ENCODE data around the gene GREM2.

The GREM2 gene

GRCh38 chr1:240539769-240540414, 72.1 kb downstream of the GREM2 start:
- DNase-seq: no peak
- no peak overlapping the region for H3K4me3 Mint-ChIP-seq
- peaks cover 6% of the 10 kb centered on the region for H3K27me3 Mint-ChIP-seq (ENCODE audit: low read depth, poor library complexity)
- H3K27ac Mint-ChIP-seq: no peak overlapping the region
- peaks cover 9% of the 10 kb centered on the region for H3K4me1 Mint-ChIP-seq
- no peak for TF ChIP-seq CTCF (IDR thresholded peaks at IDR 0.05)
- H3K9me3 Mint-ChIP-seq: peaks cover 7% of the 10 kb centered on the region
- no peaks in the 10 kb centered on the region for H3K36me3 Mint-ChIP-seq (ENCODE audit: low read depth)

- no peak for TF ChIP-seq CTCF (IDR thresholded peaks at IDR 0.05)
- DNase-seq: no peak
- Mint-ChIP-seq H3K4me3 (no peak overlapping the region), H3K36me3 (ENCODE audit: low read depth) (no peaks in the 10 kb centered on the region), H3K27ac (no peak overlapping the region), H3K4me1 (peaks cover 9% of the 10 kb centered on the region), H3K27me3 (ENCODE audit: low read depth, poor library complexity) (peaks cover 6% of the 10 kb centered on the region), H3K9me3 (peaks cover 3% of the 10 kb centered on the region)
Measured at GRCh38 chr1:240538776-240539430, 73.1 kb downstream of the GREM2 start.

GRCh38 chr1:240533154-240533780, 78.7 kb downstream of the GREM2 start:
- TF ChIP-seq CTCF (IDR thresholded peaks at IDR 0.05): no peak
- Mint-ChIP-seq H3K27ac (no peak overlapping the region), H3K36me3 (ENCODE audit: low read depth) (no peaks in the 10 kb centered on the region), H3K4me3 (no peak overlapping the region), H3K4me1 (peaks cover 8% of the 10 kb centered on the region), H3K9me3 (no peaks in the 10 kb centered on the region), H3K27me3 (ENCODE audit: low read depth, poor library complexity) (peaks cover 6% of the 10 kb centered on the region)
- DNase-seq: no peak

- H3K4me1 Mint-ChIP-seq: peaks cover 41% of the 10 kb centered on the region
- no peak for TF ChIP-seq CTCF (IDR thresholded peaks at IDR 0.05)
- H3K4me3 Mint-ChIP-seq: no peak overlapping the region
- no peak overlapping the region for H3K27ac Mint-ChIP-seq
- H3K27me3 Mint-ChIP-seq (ENCODE audit: low read depth, poor library complexity): peaks cover 6% of the 10 kb centered on the region
- DNase-seq: peak; percentile 12
- no peaks in the 10 kb centered on the region for H3K9me3 Mint-ChIP-seq
- no peaks in the 10 kb centered on the region for H3K36me3 Mint-ChIP-seq (ENCODE audit: low read depth)
Measured at GRCh38 chr1:240528591-240528990, 83.4 kb downstream of the GREM2 start.

- no peak overlapping the region for H3K27ac Mint-ChIP-seq
- peaks cover 3% of the 10 kb centered on the region for H3K27me3 Mint-ChIP-seq (ENCODE audit: low read depth, poor library complexity)
Measured at GRCh38 chr1:240527086-240527485, 84.9 kb downstream of the GREM2 start.

More at GRCh38 chr1:240527086-240527485, 84.9 kb downstream of the GREM2 start:
- H3K4me1 Mint-ChIP-seq: peaks cover 44% of the 10 kb centered on the region
- H3K4me3 Mint-ChIP-seq: no peak overlapping the region
- no peaks in the 10 kb centered on the region for H3K9me3 Mint-ChIP-seq
- H3K36me3 Mint-ChIP-seq (ENCODE audit: low read depth): no peaks in the 10 kb centered on the region
- TF ChIP-seq CTCF (IDR thresholded peaks at IDR 0.05): no peak
- no peak for DNase-seq

Measured in nephron progenitor cell (in vitro differentiated cells).